ENCODE data around the gene ADGRD1.
"Not testable (repeated sequence)": the region's sequence is repeated elsewhere in the genome, so short reads cannot be mapped to it uniquely, and the experiment has no call there.

Gene ADGRD1

DNA sequence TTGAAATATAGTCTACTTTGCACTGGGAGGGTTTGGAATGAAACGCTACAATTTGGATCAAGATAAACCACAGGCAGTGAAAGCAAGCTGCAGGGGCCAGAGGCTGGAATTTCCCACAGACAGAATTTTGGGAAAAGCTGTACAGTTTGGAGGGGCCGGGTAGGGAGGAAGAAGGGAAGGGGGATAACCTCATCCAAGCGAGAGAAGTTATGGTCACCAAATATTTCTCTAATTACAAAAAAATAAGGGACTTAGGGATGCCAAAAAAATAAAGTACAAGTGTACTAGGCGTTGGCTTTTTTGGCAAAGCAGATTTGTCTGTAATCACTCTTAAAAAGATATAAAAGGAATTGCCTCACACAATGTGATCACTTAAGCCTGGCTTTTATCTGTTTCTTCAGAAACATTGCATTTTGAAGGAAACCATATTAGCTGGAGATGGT, 31.2 kb upstream of the ADGRD1 start:
- Histone ChIP-seq H3K9ac (ENCODE audit: low read length) (no peak overlapping the region), H3K4me3 (ENCODE audit: low read length) (peak overlapping the region; percentile 25), H3K36me3 (ENCODE audit: control insufficient read depth, insufficient read depth, low read length, severe bottlenecking) (no peaks in the 10 kb centered on the region), H3K9me3 (ENCODE audit: control insufficient read depth, low read length) (no peaks in the 10 kb centered on the region), H3K4me1 (ENCODE audit: control insufficient read depth, insufficient read depth, low read length) (peaks cover 33% of the 10 kb centered on the region), H3K27me3 (replicated peaks; ENCODE audit: control insufficient read depth, insufficient read depth, low read length) (no peaks in the 10 kb centered on the region)
- DNase-seq (ENCODE audit: low read depth) = no peak

DNA sequence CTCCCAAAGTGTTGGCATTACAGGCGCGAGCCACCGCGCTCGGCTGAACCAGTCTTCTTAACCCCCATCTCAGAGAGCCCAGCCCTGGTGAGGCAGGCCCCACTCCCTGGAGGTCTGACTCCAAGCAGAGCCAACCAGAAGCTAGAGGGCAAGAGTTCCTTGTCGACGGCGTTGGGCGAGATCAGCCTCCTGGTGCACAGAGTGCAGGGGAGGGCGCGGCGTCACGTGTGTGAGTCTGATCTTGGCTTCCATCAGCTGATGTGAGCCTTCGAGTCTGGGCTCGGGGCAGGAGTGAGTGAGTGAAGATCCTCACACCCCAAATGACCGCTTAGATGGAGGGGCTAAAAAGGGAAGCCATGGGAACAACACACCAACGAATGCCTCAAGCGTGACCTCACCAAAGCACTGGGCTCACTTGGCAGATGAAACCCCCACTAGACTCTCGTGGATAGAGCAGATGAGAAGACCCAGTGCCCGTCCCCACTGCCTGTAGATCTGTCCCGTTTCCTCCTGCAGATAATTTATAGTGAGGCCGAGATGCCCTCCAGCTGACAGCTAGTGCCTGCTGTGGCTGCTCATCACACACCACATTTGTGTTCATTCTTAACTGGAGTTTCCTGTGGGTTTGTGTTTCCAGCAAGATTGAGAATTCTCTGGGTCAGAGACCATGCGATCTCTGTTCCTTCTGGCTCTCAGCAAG, 28.6 kb upstream of the ADGRD1 start:
- Histone ChIP-seq H3K4me3 (ENCODE audit: low read length) (no peak overlapping the region), H3K4me1 (ENCODE audit: control insufficient read depth, insufficient read depth, low read length) (peaks cover 29% of the 10 kb centered on the region), H3K9me3 (ENCODE audit: control insufficient read depth, low read length) (no peaks in the 10 kb centered on the region), H3K36me3 (ENCODE audit: control insufficient read depth, insufficient read depth, low read length, severe bottlenecking) (no peaks in the 10 kb centered on the region), H3K9ac (ENCODE audit: low read length) (no peak overlapping the region), H3K27me3 (replicated peaks; ENCODE audit: control insufficient read depth, insufficient read depth, low read length) (no peaks in the 10 kb centered on the region)
- no peak for DNase-seq (ENCODE audit: low read depth)

DNA sequence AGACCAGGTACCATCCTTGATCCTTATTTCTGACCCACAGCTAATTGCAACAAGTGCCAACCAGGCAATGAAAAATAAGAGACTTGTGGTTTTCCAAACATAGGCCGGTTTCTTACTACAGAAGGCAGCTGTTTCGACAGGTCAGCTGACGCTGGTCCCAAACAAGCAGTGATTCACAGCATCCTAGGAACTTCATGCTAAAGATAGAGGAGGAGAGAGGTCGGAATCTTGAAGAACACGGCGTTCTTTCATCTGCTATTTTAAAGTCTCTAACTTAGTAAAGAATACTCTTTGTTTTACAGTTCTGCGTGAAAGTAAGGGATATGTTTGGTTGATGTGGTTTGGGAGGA, 28.1 kb upstream of the ADGRD1 start:
- Histone ChIP-seq H3K9me3 (ENCODE audit: control insufficient read depth, low read length) (no peaks in the 10 kb centered on the region), H3K4me3 (ENCODE audit: low read length) (no peak overlapping the region), H3K36me3 (ENCODE audit: control insufficient read depth, insufficient read depth, low read length, severe bottlenecking) (no peaks in the 10 kb centered on the region), H3K27me3 (replicated peaks; ENCODE audit: control insufficient read depth, insufficient read depth, low read length) (no peaks in the 10 kb centered on the region), H3K4me1 (ENCODE audit: control insufficient read depth, insufficient read depth, low read length) (peaks cover 24% of the 10 kb centered on the region), H3K9ac (ENCODE audit: low read length) (no peak overlapping the region)
- no peak for DNase-seq (ENCODE audit: low read depth)

DNA sequence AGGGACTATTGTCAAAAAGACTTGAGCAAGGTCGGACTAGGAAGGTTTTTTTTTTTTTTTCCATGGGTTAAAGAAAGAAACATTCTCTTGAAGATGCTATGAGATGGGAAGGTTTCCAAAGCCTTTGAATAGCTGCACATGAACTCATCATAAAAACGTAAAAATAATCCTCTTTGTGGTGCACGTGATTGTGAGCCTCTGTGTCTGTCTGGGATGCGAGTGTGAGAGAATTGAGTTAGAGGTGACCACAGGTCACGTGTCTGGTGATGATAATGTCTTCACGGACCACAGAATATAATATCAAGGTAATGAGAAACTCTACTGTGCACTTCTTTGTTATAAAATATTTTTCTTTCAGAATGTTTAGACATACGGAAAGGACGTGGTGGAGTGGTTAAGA, 24.3 kb upstream of the ADGRD1 start:
- H3K4me3 ChIP-seq (ENCODE audit: low read length) = no peak overlapping the region
- H3K9me3 ChIP-seq (ENCODE audit: control insufficient read depth, low read length) = no peaks in the 10 kb centered on the region
- no peak for DNase-seq (ENCODE audit: low read depth)
- H3K27me3 ChIP-seq (replicated peaks; ENCODE audit: control insufficient read depth, insufficient read depth, low read length) = no peaks in the 10 kb centered on the region
- H3K9ac ChIP-seq (ENCODE audit: low read length) = no peak overlapping the region
- no peaks in the 10 kb centered on the region for H3K36me3 ChIP-seq (ENCODE audit: control insufficient read depth, insufficient read depth, low read length, severe bottlenecking)
- H3K4me1 ChIP-seq (ENCODE audit: control insufficient read depth, insufficient read depth, low read length) = peaks cover 16% of the 10 kb centered on the region

DNA sequence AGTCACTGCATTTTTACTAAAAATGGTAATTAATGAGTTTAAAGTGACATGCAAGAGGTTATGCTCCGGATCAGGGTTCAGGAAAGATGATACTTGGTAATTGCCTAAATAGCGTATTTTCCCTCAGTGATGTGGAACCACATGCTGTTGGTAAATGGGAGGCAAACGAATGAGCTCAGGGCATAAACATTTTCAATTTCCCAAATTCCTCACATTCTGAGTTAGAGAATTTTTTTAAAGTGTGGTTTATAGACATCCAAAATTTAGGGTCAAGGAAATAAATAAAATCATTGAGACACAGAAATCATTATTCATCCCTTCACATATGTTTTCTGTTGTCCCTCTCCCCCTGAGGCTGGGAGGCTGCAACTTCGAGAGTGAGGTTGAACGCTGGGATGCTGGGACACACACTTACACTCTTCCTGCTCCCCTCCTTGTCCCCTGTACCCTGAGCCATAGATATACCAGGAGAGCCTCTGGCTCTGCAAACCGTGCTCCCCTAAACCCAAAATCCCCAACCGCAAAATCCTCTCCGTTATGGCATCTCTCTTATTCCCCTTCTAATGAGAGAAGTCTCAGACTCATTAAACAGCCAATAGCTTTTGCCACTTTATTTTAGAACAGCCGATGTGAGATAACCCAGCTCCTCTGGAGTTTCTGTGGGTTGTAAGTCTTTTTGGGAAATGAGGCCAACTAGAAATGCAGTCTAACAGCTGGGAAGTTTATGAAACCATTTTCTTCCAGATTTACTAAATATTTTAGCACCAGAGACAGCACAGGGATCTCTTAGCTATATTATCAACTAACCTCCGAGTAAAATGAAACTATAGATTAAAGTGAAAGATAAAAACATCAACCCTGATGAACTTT, 21.4 kb upstream of the ADGRD1 start:
- H3K9ac ChIP-seq (ENCODE audit: low read length) = peak overlapping the region; percentile 39
- H3K4me1 ChIP-seq (ENCODE audit: control insufficient read depth, insufficient read depth, low read length) = peaks cover 16% of the 10 kb centered on the region
- peaks cover 21% of the 10 kb centered on the region for H3K9me3 ChIP-seq (ENCODE audit: control insufficient read depth, low read length)
- no peaks in the 10 kb centered on the region for H3K27me3 ChIP-seq (replicated peaks; ENCODE audit: control insufficient read depth, insufficient read depth, low read length)
- no peak for DNase-seq (ENCODE audit: low read depth)
- peak overlapping the region; percentile 36 for H3K4me3 ChIP-seq (ENCODE audit: low read length)
- H3K36me3 ChIP-seq (ENCODE audit: control insufficient read depth, insufficient read depth, low read length, severe bottlenecking) = no peaks in the 10 kb centered on the region

DNA sequence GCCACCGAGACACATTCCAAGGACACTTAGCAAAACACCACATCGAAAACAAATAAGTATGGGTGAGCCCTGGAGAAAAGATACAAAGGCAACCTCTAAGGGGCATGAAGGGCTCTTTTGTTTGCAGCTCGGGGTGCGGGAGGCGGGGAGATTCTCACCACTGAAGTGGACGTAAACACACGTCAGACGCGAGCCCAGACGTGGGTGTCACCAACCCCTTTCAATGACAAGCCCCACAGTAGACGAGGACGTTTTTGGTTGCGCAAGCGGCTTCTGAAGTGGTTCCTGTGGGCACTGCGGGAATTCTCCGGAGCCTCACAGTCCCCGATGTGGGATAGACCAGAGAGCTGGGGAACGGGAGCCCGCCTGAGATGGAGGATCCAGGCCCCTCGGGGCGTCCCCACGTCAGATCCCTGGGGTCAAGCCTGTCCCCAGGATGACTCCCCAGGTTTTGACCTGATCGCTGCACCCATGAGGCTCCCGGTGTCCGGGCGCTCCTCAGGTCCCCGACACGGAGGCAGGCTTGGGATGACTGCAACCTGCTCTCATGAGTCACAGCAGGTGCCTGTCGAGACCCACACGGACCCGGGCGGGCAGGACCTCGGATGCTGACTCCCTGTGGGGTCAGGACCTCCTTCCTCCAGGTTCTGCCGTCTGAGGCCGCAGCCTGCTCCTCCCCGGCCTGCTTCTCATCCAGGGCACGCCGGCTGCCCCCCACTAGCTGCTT, 20.3 kb upstream of the ADGRD1 start:
- Histone ChIP-seq H3K27me3 (replicated peaks; ENCODE audit: control insufficient read depth, insufficient read depth, low read length) (no peaks in the 10 kb centered on the region), H3K4me1 (ENCODE audit: control insufficient read depth, insufficient read depth, low read length) (peaks cover 16% of the 10 kb centered on the region), H3K9ac (ENCODE audit: low read length) (no peak overlapping the region), H3K4me3 (ENCODE audit: low read length) (peak overlapping the region; percentile 36), H3K36me3 (ENCODE audit: control insufficient read depth, insufficient read depth, low read length, severe bottlenecking) (no peaks in the 10 kb centered on the region), H3K9me3 (ENCODE audit: control insufficient read depth, low read length) (peaks cover 22% of the 10 kb centered on the region)
- DNase-seq (ENCODE audit: low read depth) = no peak

DNA sequence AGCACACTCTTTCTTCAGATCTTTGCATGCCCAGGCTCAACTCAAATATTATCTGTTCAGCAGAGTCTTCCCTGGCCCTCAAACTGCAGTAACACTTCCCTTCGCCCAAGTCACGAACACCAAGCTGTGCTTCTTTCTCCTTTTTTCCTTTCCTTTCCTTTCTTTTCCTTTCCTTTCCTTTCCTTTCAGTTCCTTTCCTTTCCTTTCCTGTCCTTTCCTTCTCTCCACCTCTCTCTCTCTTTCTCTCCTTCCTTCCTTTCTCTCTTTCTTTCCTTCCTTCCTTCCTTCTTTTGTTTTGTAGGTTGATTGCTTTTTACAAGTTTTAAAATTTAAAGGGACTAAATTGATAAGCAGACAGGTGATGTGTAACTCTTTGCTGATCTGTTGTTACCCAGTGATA, 19.0 kb upstream of the ADGRD1 start:
- Histone ChIP-seq H3K27me3 (replicated peaks; ENCODE audit: control insufficient read depth, insufficient read depth, low read length) (no peaks in the 10 kb centered on the region), H3K9me3 (ENCODE audit: control insufficient read depth, low read length) (peaks cover 22% of the 10 kb centered on the region), H3K36me3 (ENCODE audit: control insufficient read depth, insufficient read depth, low read length, severe bottlenecking) (no peaks in the 10 kb centered on the region), H3K9ac (ENCODE audit: low read length) (no peak overlapping the region), H3K4me1 (ENCODE audit: control insufficient read depth, insufficient read depth, low read length) (peaks cover 16% of the 10 kb centered on the region), H3K4me3 (ENCODE audit: low read length) (no peak overlapping the region)
- DNase-seq (ENCODE audit: low read depth) = no peak

DNA sequence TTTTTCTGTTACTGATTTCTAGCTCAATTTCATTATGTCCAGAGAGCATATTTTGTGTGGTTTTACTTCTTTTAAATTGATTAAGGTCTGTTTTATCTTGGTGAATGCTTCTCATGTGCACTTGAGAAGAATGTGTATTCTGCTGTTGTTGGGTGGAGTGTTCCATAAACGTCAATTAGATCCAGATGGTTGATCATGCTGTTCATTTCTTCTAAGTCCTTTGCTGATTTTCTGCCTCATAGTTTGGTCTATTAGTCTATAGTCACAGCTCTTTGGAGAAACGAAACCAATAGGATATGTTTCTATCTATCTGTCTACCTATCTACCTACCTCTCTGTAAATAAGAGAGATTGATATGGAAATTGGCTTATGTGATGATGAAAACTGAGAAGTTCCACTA, 17.1 kb upstream of the ADGRD1 start:
- no peak overlapping the region for H3K4me3 ChIP-seq (ENCODE audit: low read length)
- DNase-seq (ENCODE audit: low read depth) = no peak
- H3K9me3 ChIP-seq (ENCODE audit: control insufficient read depth, low read length) = peaks cover 38% of the 10 kb centered on the region
- H3K27me3 ChIP-seq (replicated peaks; ENCODE audit: control insufficient read depth, insufficient read depth, low read length) = no peaks in the 10 kb centered on the region
- H3K9ac ChIP-seq (ENCODE audit: low read length) = no peak overlapping the region
- H3K4me1 ChIP-seq (ENCODE audit: control insufficient read depth, insufficient read depth, low read length) = peaks cover 16% of the 10 kb centered on the region
- no peaks in the 10 kb centered on the region for H3K36me3 ChIP-seq (ENCODE audit: control insufficient read depth, insufficient read depth, low read length, severe bottlenecking)

DNA sequence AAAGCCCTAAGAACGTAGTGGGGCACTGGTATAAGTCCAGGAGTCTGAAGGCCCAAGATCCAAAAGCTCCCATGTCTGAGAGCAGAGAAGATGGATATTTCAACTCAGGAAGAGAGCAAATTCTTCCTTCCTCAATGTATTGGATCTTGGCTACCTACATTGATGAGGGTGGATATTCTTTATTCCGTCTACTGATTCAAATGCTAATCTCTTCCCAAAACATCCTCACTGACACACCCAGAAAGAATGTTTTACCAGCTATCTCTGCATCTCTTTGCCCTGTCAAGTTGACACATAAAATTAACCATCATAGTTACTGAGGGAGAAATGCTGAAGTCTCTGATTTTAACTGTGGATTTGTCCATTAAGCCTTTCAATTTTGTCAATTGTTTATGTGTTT, 16.6 kb upstream of the ADGRD1 start:
- Histone ChIP-seq H3K36me3 (ENCODE audit: control insufficient read depth, insufficient read depth, low read length, severe bottlenecking) (no peaks in the 10 kb centered on the region), H3K9ac (ENCODE audit: low read length) (no peak overlapping the region), H3K9me3 (ENCODE audit: control insufficient read depth, low read length) (peaks cover 39% of the 10 kb centered on the region), H3K4me1 (ENCODE audit: control insufficient read depth, insufficient read depth, low read length) (peaks cover 12% of the 10 kb centered on the region), H3K4me3 (ENCODE audit: low read length) (no peak overlapping the region), H3K27me3 (replicated peaks; ENCODE audit: control insufficient read depth, insufficient read depth, low read length) (no peaks in the 10 kb centered on the region)
- no peak for DNase-seq (ENCODE audit: low read depth)

DNA sequence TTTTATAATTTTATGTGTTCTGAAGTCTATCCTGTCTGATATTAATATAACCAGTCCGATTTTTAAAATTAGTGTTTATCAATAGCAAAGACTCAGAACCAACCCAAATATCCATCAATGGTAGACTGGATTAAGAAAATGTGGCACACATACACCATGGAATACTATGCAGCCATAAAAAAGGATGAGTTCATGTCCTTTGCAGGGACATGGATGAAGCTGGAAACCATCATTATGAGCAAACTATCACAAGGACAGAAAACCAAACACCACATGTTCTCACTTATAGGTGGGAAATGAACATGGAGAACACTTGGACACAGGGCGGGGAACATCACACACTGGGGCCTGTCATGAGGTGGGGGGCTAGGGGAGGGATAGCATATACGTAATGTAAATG, 16.2 kb upstream of the ADGRD1 start:
- not testable (repeated sequence) for H3K4me3 ChIP-seq (ENCODE audit: low read length); DNase-seq (ENCODE audit: low read depth); H3K27me3 ChIP-seq (replicated peaks; ENCODE audit: control insufficient read depth, insufficient read depth, low read length); H3K9ac ChIP-seq (ENCODE audit: low read length); H3K4me1 ChIP-seq (ENCODE audit: control insufficient read depth, insufficient read depth, low read length); H3K36me3 ChIP-seq (ENCODE audit: control insufficient read depth, insufficient read depth, low read length, severe bottlenecking)
- peaks cover 39% of the 10 kb centered on the region for H3K9me3 ChIP-seq (ENCODE audit: control insufficient read depth, low read length)

DNA sequence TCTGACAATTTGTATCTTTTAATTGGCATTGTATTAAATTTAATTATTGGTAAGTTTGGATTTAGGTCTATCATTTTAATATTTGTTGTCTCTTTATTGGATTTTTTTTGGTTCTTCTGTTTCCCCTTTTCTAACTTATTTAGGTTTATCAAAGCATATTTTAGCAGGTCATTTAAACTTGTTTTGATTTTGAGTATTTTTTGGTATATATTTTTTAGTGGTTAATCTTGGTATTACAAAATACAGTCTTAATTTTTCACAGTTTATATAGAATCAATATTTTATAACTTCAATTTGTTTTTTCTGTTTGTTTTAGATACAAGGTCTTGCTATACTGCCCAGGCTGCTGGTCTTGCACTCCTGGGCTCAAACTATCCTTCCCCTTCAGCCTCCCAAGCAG, 15.5 kb upstream of the ADGRD1 start:
- Histone ChIP-seq H3K9ac (ENCODE audit: low read length) (no peak overlapping the region), H3K4me3 (ENCODE audit: low read length) (no peak overlapping the region), H3K9me3 (ENCODE audit: control insufficient read depth, low read length) (peaks cover 39% of the 10 kb centered on the region), H3K27me3 (replicated peaks; ENCODE audit: control insufficient read depth, insufficient read depth, low read length) (no peaks in the 10 kb centered on the region), H3K36me3 (ENCODE audit: control insufficient read depth, insufficient read depth, low read length, severe bottlenecking) (no peaks in the 10 kb centered on the region), H3K4me1 (ENCODE audit: control insufficient read depth, insufficient read depth, low read length) (peaks cover under 1% of the 10 kb centered on the region)
- no peak for DNase-seq (ENCODE audit: low read depth)
